Lower leg skin (tissue), 4 donors: Measurements from ENCODE around the gene HSPB6. TPM values are rescaled to one million over a fixed set of nuclear protein-coding genes. Genes with fewer than 3 reads are reported as not detected.

Source experiments
- DNase-seq, 2 donors: peaks; one replicate each; pipeline ENCODE4 v3.0.0-alpha.2; 2019; ENCODE audit warnings: low spot score in 2 of 2
- H3K4me3 ChIP-seq: fragments of 200-600 bp; sonication (generic); 2 replicates; pipeline ENCODE4 v1.5.1; 2017; ENCODE audit warnings: mild to moderate bottlenecking, low read depth; ENCODE audit not compliant: poor library complexity, severe bottlenecking
- POLR2A ChIP-seq, 2 donors: fragments of 450-650 bp; IDR thresholded peaks; one replicate each; pipeline ENCODE4 v1.6.1; 2016 to 2017; ENCODE audit warnings: antibody characterized with exemption in 2 of 2, mild to moderate bottlenecking in 1 of 2, moderate library complexity in 1 of 2
- WGBS, 2 donors: methylation state at CpG; one replicate each; pipeline ENCODE4 v1.1.5; 2018; 5-methylcytosine and 5-hydroxymethylcytosine counted together
- intact Hi-C: fragments of 100-400 bp; cut with DNase I; formaldehyde crosslinking; loops from one replicate; pipeline ENCODE4 v1.15.0; 2023; ENCODE audit warnings: low total_unique reads
- total RNA-seq, 4 donors: library from RNA; depleted of rRNA; stranded (reverse); fragments of >200 nt; gene quantifications; one replicate each; pipeline ENCODE4 v1.1.0, GENCODE V29; 2016
- TF ChIP-seq, protein P1 (sequence below), 3 donors: fragments of 450-650 bp; IDR thresholded peaks; one replicate each; pipeline ENCODE4 v1.5.1; 2016; ENCODE audit warnings: antibody characterized with exemption in 3 of 3, mild to moderate bottlenecking in 3 of 3, moderate library complexity in 2 of 3

HSPB6 gene
- total RNA-seq, 4 donors from 2014 or later = 2.5 to 9.4 (median 3.9) TPM

DNA sequence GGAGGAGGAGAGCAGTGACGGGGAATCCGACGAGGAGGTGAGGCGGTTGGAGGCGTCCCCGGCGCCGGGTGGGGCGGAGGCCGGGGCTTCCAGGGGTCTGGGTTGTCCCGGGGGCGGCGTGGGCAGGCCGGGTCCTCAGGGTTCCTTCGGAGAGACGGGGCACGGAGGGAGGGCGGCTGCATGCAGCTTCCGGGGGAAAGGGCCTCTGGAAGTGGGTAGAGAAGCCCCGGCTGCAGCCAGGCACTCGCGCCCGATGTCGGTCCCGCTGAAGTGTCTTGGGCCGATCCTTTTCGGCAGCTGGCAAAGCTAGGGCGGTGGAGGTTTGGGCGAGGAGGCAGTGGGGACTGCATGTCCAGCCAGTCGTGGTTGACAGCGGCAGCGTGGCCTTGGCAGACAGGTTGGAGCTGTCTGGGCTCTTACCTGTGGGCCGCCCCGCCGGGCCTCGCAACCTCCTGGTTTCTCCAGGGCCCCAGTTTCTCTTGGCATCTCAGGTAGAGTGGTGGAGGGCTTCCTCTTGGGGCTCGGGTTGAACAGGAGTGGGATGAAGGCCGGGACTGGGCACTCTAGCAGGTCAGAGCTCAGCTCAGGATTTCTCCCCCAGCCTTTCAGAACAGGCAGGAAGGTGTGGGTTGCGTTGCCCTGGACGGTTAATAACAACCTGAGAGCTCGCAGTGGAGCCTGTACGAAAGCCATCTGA lies 38.3 kb downstream of the HSPB6 start:
- intact Hi-C loops = no loop called here
- TF ChIP-seq, protein P1, sequence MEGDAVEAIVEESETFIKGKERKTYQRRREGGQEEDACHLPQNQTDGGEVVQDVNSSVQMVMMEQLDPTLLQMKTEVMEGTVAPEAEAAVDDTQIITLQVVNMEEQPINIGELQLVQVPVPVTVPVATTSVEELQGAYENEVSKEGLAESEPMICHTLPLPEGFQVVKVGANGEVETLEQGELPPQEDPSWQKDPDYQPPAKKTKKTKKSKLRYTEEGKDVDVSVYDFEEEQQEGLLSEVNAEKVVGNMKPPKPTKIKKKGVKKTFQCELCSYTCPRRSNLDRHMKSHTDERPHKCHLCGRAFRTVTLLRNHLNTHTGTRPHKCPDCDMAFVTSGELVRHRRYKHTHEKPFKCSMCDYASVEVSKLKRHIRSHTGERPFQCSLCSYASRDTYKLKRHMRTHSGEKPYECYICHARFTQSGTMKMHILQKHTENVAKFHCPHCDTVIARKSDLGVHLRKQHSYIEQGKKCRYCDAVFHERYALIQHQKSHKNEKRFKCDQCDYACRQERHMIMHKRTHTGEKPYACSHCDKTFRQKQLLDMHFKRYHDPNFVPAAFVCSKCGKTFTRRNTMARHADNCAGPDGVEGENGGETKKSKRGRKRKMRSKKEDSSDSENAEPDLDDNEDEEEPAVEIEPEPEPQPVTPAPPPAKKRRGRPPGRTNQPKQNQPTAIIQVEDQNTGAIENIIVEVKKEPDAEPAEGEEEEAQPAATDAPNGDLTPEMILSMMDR (IDR thresholded peaks at IDR 0.05) = no peak
- no peak for TF ChIP-seq POLR2A (IDR thresholded peaks at IDR 0.05)
- no peak for DNase-seq
- 2% methylated on average over 31 to 37 of the region's 42 CpGs for WGBS, 2 donors
- peak overlapping the region; percentile 67 for H3K4me3 ChIP-seq

DNA sequence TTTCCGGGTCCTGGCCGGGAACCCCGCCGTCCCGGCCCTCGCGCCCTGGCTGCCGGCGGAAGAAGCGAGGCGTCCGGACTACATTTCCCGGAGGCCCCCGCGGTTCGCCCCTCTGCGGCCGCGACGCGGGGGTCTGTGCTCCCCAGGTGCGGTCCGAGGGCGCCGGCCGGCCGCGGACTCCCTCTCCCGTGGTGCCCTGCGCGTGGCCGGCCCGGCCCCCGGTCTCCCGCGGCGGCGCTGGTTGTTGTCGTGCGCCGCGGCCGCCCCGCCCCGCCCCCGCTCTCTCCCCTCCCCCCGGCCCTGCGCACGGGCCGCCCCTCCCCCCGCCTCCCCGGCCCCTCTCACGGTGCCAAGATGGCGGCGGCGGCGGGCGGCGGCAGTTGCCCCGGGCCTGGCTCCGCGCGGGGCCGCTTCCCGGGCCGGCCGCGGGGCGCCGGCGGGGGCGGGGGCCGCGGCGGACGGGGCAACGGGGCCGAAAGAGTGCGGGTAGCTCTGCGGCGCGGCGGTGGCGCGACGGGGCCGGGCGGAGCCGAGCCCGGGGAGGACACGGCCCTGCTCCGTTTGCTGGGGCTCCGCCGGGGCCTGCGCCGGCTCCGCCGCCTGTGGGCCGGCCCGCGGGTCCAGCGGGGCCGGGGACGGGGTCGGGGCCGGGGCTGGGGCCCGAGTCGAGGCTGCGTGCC lies 39.0 kb downstream of the HSPB6 start, which contains the start of gene KMT2B:
TSS of gene KMT2B (plus strand) at position 339 of the 680 bp plus-strand sequence. CDS start at position 355, 16 bp downstream.
- TF ChIP-seq POLR2A (IDR thresholded peaks at IDR 0.05) = no peak
- TF ChIP-seq, protein P1 (IDR thresholded peaks at IDR 0.05) = no peak
- WGBS, 2 donors = 1% methylated on average over 30 to 43 of the region's 109 CpGs
- intact Hi-C loops = no loop called here
- peak within 1 kb of the TSS; percentile 67 for H3K4me3 ChIP-seq
- no peak for DNase-seq

DNA sequence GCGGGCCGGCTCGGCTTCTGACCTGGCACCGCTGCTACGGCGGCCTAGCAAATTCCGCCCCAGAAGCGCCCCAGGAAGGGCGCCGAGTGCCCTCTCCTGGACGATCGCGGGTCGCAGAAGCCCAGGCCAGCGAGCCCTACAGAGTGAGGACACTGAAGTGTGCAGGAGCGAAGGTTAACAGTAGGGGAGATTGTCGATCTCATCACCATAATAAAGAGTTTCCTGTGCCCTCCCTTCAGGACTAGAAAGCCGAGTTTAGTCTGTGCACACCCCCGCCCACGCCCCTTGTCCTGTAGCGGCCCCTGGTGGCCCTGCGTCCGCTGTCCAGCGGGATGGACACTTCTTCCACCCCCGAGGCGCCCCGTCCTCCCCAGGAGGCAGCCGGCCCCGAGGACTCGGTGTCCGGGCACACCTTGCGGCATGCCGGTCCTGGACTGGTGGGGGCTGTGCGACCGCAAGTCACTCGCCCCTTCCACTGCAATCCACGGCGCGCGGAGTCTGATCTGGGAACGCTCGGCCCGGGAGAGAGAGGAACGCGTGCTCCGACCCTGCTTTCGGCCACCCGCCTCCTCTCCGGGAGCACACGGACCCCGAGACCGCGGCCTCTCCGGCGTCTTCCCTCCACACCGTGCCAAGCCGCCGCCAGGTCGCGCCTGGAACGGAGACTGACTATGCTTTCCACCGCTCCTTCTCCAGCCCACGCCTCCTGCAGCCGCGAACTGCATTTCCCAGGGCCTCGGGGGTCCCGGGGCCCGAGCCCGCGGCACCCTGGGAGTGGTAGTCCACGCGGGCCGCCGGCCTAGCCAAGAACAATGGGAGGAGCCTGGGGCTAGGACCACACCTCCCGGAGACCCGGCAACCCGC lies 39.8 kb downstream of the HSPB6 start:
- H3K4me3 ChIP-seq = peak overlapping the region; percentile 63
- intact Hi-C loops = no loop called here
- WGBS, 2 donors = 0 to 1% methylated on average over 35 to 52 of the region's 77 CpGs
- peak; percentile 92 to 99 for DNase-seq
- TF ChIP-seq POLR2A (IDR thresholded peaks at IDR 0.05) = no peak
- TF ChIP-seq, protein P1 (IDR thresholded peaks at IDR 0.05) = peak in 1 of 3 donors; percentile 84

DNA sequence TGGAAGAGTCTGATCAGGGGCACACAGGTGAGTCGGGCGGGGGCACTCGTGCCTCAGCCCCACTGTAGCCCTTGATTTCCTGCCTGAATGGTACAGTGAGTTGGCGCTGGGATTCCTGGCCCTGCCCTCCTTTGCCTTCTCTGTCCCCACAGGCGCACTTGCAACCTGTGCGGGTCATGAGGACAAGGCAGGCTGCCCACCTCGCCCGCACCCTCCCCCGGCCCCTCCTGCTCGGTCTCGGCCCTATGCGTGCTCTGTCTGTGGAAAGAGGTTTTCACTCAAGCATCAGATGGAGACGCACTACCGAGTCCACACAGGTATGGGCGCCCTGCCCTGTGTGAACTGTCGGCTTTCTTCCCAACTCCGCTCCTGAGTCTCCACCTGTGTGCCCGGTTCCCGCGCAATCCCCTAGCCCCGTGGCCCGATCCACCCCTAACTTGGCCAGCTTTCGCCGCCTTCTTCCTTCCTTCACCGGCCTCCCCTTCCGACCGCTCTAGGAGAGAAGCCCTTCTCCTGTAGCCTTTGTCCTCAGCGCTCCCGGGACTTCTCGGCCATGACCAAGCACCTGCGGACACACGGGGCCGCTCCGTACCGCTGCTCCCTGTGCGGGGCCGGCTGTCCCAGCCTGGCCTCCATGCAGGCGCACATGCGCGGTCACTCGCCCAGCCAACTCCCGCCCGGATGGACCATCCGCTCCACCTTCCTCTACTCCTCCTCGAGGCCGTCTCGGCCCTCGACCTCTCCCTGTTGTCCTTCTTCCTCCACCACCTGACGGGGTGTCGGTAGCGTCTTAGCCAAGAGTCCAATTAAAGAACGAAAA lies 40.6 kb downstream of the HSPB6 start:
- TF ChIP-seq, protein P1 (IDR thresholded peaks at IDR 0.05) = no peak
- TF ChIP-seq POLR2A (IDR thresholded peaks at IDR 0.05) = no peak
- 2 to 3% methylated on average over 52 of the region's 52 CpGs for WGBS, 2 donors
- DNase-seq = peak in 1 of 2 donors; percentile 92
- H3K4me3 ChIP-seq = peak overlapping the region; percentile 63
- intact Hi-C loops = no loop called here

DNA sequence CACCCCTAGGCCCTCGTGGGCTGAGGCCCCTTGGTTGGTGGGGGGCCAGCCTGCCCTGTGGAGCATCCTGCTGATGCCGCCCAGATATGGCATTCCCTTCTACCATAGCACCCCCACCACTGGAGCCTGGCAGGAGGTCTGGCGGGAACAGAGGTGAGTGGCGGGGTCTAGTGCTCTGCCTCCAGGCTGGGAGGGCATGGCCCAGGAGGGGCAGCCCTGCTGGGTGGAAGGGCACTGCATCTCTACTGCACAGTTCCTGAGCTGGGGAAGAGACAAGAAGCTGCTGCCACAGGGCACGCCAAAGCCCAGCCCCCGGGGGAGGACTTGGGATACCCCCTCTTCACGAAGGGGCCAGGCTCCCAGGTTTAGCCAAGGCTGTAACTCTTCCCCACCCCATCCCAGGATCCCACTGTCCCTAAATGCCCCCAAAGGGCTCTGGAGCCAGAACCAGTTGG lies 41.4 kb downstream of the HSPB6 start:
- no peak overlapping the region for H3K4me3 ChIP-seq
- intact Hi-C loops = no loop called here
- no peak for TF ChIP-seq POLR2A (IDR thresholded peaks at IDR 0.05)
- TF ChIP-seq, protein P1 (IDR thresholded peaks at IDR 0.05) = no peak
- no peak for DNase-seq
- 58 to 87% methylated on average over 2 to 7 of the region's 7 CpGs for WGBS, 2 donors
